PC-9 (cell line): ENCODE data around the gene C1orf105.
"Not testable (repeated sequence)": the region's sequence is repeated elsewhere in the genome, so short reads cannot be mapped to it uniquely, and the experiment has no call there.

Source experiments
- CTCF ChIP-seq: fragments of 200-600 bp; sonication (generic); conservative IDR thresholded peaks from 2 replicates; pipeline ENCODE4 v1.6.1; 2017; ENCODE audit warnings: mixed run types, antibody characterized with exemption, mild to moderate bottlenecking, moderate library complexity
- EZH2 ChIP-seq: fragments of 200-600 bp; sonication (generic); IDR thresholded peaks from 2 replicates; pipeline ENCODE4 v1.8.0; 2017; ENCODE audit warnings: antibody characterized with exemption, low read depth

- TF ChIP-seq EZH2, CTCF: not testable (repeated sequence)
Observed at GRCh38 chr1:172371646-172372045, 48.8 kb upstream of the C1orf105 start.
